ENCODE data around the gene LINC01488.

GRCh38 chr11:69436041-69436982 lies 45.2 kb upstream of the LINC01488 start:
- TF ChIP-seq REST (IDR thresholded peaks at IDR 0.05; ENCODE audit: low read depth, low read length): no peak
- TF ChIP-seq ZNF592 (IDR thresholded peaks at IDR 0.05): no peak
- no peak for TF ChIP-seq HDAC2 (IDR thresholded peaks at IDR 0.05)
- TF ChIP-seq POLR2A (IDR thresholded peaks at IDR 0.05; ENCODE audit: low read depth, low read length): no peak
- no peak for TF ChIP-seq ZNF274 (IDR thresholded peaks at IDR 0.05; ENCODE audit: insufficient read depth, insufficient read length)
- no peak for TF ChIP-seq NFIC (IDR thresholded peaks at IDR 0.05; ENCODE audit: low read depth, low read length)
- TF ChIP-seq CTCF (IDR thresholded peaks at IDR 0.05 in 2 of 3, conservative IDR thresholded peaks at IDR 0.05 in 1 of 3; ENCODE audit: control insufficient read depth in 2 of 3, extremely low read depth in 1 of 3, insufficient read depth in 1 of 3, low read depth in 3 of 3, low read length in 3 of 3): no peak
- TF ChIP-seq ZNF24 (IDR thresholded peaks at IDR 0.05): no peak
- TF ChIP-seq SP1 (IDR thresholded peaks at IDR 0.05; ENCODE audit: low read depth, low read length): no peak
- TF ChIP-seq RAD21 (IDR thresholded peaks at IDR 0.05; ENCODE audit: insufficient read depth, low read depth, low read length): no peak
- TF ChIP-seq USF1 (IDR thresholded peaks at IDR 0.05; ENCODE audit: borderline replicate concordance, extremely low read length, insufficient read depth, low read depth, low read length): no peak
